Ectodermal cell (in vitro differentiated cells): Measurements from ENCODE around the gene MOB2.

Experiments
- H3K27ac ChIP-seq: 2 replicates; pipeline ENCODE4 v1.7.0; 2013; ENCODE audit warnings: mild to moderate bottlenecking, low read depth, low read length; ENCODE audit not compliant: insufficient read depth, poor library complexity, severe bottlenecking
- H3K27me3 ChIP-seq: 2 replicates; pipeline ENCODE4 v1.7.0; 2013; ENCODE audit warnings: mild to moderate bottlenecking, low read length; ENCODE audit not compliant: insufficient read depth, control insufficient read depth, poor library complexity, severe bottlenecking
- H3K36me3 ChIP-seq: one replicate; pipeline ENCODE4 v1.7.0; 2013; ENCODE audit warnings: low read length; ENCODE audit not compliant: control insufficient read depth, insufficient read depth
- H3K4me1 ChIP-seq: one replicate; pipeline ENCODE4 v1.7.0; 2013; ENCODE audit warnings: low read length; ENCODE audit not compliant: control insufficient read depth, insufficient read depth
- H3K4me3 ChIP-seq: 2 replicates; pipeline ENCODE4 v1.7.0; 2013; ENCODE audit warnings: low read depth, low read length, control low read depth; ENCODE audit not compliant: insufficient read depth
- H3K9me3 ChIP-seq: 2 replicates; pipeline ENCODE4 v1.7.0; 2013; ENCODE audit warnings: mild to moderate bottlenecking, low read length, moderate library complexity; ENCODE audit not compliant: control insufficient read depth
- WGBS, 2 experiments: methylation state at CpG; one replicate each; pipeline ENCODE4 v1.1.7; 2013; ENCODE audit warnings: missing lambda C conversion rate in 2 of 2; 5-methylcytosine and 5-hydroxymethylcytosine counted together

The MOB2 gene

GRCh38 chr11:1470681-1471611 is 15.6 kb downstream of the MOB2 start:
- 95 to 96% methylated on average over 40 of the region's 40 CpGs for WGBS, 2 experiments
- H3K9me3 ChIP-seq = no peaks in the 10 kb centered on the region
- H3K4me1 ChIP-seq = no peaks in the 10 kb centered on the region
- H3K36me3 ChIP-seq = no peaks in the 10 kb centered on the region
- H3K27me3 ChIP-seq = no peaks in the 10 kb centered on the region
- no peak overlapping the region for H3K27ac ChIP-seq
- no peak overlapping the region for H3K4me3 ChIP-seq

- H3K36me3 ChIP-seq = no peaks in the 10 kb centered on the region
- H3K4me3 ChIP-seq = no peak overlapping the region
- no peaks in the 10 kb centered on the region for H3K27me3 ChIP-seq
- WGBS, 2 experiments = 94 to 96% methylated on average over 35 of the region's 35 CpGs
- no peak overlapping the region for H3K27ac ChIP-seq
- H3K9me3 ChIP-seq = no peaks in the 10 kb centered on the region
- H3K4me1 ChIP-seq = no peaks in the 10 kb centered on the region
Measured at GRCh38 chr11:1469911-1470680, 16.5 kb downstream of the MOB2 start.

DNA sequence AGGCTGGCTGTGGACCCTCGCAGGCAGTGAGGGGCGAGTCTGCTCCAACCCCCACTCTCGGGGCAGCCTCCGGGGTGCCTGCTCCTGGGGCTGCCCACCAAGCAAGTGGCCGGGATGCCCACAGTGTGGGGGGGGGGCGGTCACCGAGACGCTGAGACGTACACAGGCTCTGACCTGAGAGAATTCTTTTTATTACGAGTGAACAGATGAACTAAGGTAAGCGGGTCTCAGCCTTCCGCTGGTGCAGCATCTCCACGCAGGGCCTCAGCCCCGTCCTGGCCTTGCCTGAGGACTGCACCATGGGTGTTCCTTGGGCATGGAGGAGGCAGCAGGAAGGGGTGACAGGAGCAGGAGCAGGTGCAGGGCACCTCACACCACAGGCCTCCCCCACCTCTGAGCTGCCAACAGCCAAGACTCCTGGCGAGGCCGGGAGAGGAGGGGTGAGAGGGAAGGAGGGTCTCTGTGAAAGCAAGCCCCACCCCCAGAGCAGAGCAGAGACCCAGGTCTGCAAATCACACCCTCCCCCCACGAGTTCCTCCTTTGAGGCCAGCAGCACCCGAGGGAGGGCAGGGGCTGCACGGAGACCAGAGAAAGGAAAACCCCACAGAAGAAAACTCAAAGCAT is 17.2 kb downstream of the MOB2 start:
- no peaks in the 10 kb centered on the region for H3K27me3 ChIP-seq
- no peak overlapping the region for H3K27ac ChIP-seq
- H3K9me3 ChIP-seq = no peaks in the 10 kb centered on the region
- no peaks in the 10 kb centered on the region for H3K36me3 ChIP-seq
- no peak overlapping the region for H3K4me3 ChIP-seq
- WGBS, 2 experiments = 87 to 90% methylated on average over 17 to 19 of the region's 19 CpGs
- no peaks in the 10 kb centered on the region for H3K4me1 ChIP-seq

GRCh38 chr11:1468473-1469066 is 18.0 kb downstream of the MOB2 start:
- H3K4me1 ChIP-seq = no peaks in the 10 kb centered on the region
- no peaks in the 10 kb centered on the region for H3K36me3 ChIP-seq
- no peak overlapping the region for H3K4me3 ChIP-seq
- H3K27me3 ChIP-seq = no peaks in the 10 kb centered on the region
- H3K27ac ChIP-seq = no peak overlapping the region
- 90 to 92% methylated on average over 19 of the region's 19 CpGs for WGBS, 2 experiments
- H3K9me3 ChIP-seq = no peaks in the 10 kb centered on the region

- Histone ChIP-seq H3K27ac (no peak overlapping the region), H3K4me1 (no peaks in the 10 kb centered on the region), H3K36me3 (no peaks in the 10 kb centered on the region), H3K4me3 (no peak overlapping the region), H3K9me3 (no peaks in the 10 kb centered on the region), H3K27me3 (no peaks in the 10 kb centered on the region)
- 95 to 96% methylated on average over 18 of the region's 18 CpGs for WGBS, 2 experiments
Measured at GRCh38 chr11:1468002-1468401, 18.6 kb downstream of the MOB2 start.

GRCh38 chr11:1467270-1467669 is 19.3 kb downstream of the MOB2 start:
- Histone ChIP-seq H3K4me1 (no peaks in the 10 kb centered on the region), H3K9me3 (no peaks in the 10 kb centered on the region), H3K36me3 (no peaks in the 10 kb centered on the region), H3K27ac (no peak overlapping the region), H3K4me3 (no peak overlapping the region), H3K27me3 (no peaks in the 10 kb centered on the region)
- WGBS, 2 experiments = 88 to 91% methylated on average over 9 of the region's 9 CpGs

GRCh38 chr11:1466784-1467183 is 19.8 kb downstream of the MOB2 start:
- Histone ChIP-seq H3K27me3 (no peaks in the 10 kb centered on the region), H3K4me3 (no peak overlapping the region), H3K27ac (no peak overlapping the region), H3K9me3 (no peaks in the 10 kb centered on the region), H3K4me1 (no peaks in the 10 kb centered on the region), H3K36me3 (no peaks in the 10 kb centered on the region)
- WGBS, 2 experiments = 92% methylated on average over 16 of the region's 16 CpGs

DNA sequence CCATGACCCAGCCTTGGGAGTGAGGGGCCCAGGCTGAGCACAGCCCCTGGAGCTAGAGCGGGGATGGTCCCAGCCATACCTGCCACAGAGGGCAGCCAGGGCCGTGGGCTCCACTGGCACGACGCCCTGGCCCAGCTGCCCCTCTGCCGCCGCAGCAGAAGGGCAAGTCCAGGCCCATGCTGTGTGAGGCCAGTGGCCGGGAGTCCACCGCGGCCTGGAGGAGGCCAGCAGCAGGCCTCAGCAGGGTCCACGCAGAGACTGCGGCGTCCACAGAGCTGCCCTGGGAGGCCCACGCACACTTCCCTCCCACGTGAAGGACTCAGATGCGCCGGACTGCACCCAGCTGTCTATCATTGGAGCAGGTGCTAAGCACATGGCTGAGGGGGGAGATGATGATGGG is 23.5 kb downstream of the MOB2 start:
- 94 to 97% methylated on average over 16 of the region's 16 CpGs for WGBS, 2 experiments
- Histone ChIP-seq H3K36me3 (no peaks in the 10 kb centered on the region), H3K27me3 (no peaks in the 10 kb centered on the region), H3K9me3 (no peaks in the 10 kb centered on the region), H3K27ac (no peak overlapping the region), H3K4me1 (peaks cover 22% of the 10 kb centered on the region), H3K4me3 (no peak overlapping the region)

DNA sequence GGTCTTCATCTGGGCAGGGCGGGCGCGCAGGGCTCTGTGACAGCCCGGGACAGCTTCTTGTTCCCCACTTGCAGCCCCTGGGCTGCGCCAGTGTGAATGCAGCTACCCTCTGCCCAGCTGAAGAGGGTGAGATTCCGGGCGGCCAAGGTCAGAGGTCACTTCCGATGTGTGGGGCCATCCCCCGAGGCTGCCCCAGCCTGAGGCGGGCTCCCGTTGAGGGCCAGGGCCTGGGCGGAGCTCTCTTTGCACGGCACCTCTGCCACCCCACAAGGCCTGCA is 23.9 kb downstream of the MOB2 start:
- H3K36me3 ChIP-seq = no peaks in the 10 kb centered on the region
- 92 to 94% methylated on average over 13 of the region's 13 CpGs for WGBS, 2 experiments
- H3K27ac ChIP-seq = no peak overlapping the region

More for the DNA sequence above, 23.9 kb downstream of the MOB2 start:
- peaks cover 23% of the 10 kb centered on the region for H3K4me1 ChIP-seq
- no peaks in the 10 kb centered on the region for H3K9me3 ChIP-seq
- H3K4me3 ChIP-seq = no peak overlapping the region
- no peaks in the 10 kb centered on the region for H3K27me3 ChIP-seq
